GM21447 (cell line): ENCODE measurements around the gene B4GALNT1.

Experiments
- ATAC-seq: cut with Tn5 transposase; IDR thresholded peaks from one replicate; pipeline ENCODE4 v1.9.1; 2021; ENCODE audit not compliant: unreplicated experiment

B4GALNT1 gene

DNA sequence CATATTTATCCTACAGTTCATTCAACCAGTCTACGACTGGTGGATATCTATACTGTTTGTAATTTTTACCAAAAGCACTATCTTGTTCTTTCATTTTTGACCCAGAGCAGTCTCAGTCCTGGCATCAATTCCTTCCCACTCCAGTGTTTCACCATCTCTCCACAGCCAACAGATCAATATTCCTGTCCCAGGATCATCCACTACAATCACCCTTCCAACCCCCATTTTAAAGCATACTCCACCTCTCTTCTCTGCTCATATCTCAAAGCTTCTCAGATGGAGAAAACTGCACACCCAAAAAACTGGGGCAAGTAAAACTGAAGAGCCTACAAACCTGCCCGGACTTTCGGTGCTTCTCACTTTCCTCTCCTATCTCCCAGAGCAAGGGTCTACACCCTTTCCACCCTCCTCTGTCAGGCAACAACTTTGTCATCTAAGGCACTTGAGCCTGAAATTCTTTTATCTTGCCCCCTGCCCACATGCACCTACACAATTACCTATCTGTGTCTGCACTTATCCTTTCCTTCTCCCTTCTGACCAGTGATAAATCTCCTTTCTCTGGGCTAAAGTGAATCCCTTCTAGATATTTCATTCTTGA lies 46.1 kb downstream of the B4GALNT1 start:
- ATAC-seq = no peak

DNA sequence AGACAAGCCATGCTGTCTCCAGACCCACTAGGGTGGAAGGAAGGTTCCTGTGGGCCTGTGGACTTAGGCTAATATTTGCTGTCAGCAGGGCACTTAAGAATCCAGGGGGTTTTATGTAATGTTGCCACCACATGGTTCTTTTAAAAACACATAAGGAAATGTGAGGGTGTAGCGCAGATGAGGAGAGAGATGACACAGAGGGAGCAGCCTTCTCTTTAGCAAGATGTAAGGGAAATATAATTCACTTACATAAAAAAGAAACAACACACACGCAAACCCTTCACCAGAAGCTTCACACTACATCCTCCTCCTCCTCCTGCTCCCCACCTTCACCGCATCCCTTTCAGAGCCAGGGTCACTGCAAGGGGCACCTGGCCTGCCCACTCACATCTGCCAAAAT lies 46.9 kb downstream of the B4GALNT1 start:
- no peak for ATAC-seq

DNA sequence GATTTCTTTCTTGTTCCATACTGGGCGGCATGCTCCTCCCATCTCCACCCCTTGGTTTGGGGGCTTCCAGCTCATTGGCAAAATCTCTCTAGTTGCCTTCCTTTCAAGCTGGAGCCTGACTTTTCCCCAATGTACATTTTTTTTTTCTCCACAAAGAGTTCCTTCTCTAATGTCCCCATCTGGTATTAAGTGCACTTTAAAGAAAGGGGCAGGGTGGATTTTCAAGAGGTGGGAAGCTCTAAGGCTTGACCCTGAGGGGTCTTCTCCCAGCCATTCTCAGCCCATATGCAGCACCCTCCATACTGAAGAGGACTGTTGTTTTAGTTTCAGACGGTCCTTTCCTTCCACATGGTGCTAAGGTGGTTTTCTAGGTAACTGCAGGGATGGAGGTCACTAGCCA lies 47.8 kb downstream of the B4GALNT1 start:
- ATAC-seq = no peak

DNA sequence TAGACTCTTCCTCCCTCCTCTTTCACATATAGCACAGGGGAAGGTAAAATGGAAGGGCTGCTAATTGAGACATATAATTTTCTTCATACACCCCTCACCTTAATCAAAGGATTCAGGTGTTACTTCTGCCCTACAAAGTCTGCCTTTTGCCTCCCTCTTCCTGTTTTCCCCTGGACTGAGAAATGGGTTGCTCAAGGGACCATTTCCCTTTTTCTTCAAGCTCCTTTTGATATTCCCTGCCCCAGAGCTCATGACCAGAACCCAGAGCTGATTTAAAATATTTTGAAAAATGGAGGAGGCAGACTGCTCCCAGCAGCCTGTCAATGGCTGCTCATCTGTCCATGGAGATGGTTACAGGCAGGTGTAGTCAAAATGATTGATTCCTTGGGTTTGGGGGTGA lies 48.3 kb downstream of the B4GALNT1 start:
- ATAC-seq = no peak

DNA sequence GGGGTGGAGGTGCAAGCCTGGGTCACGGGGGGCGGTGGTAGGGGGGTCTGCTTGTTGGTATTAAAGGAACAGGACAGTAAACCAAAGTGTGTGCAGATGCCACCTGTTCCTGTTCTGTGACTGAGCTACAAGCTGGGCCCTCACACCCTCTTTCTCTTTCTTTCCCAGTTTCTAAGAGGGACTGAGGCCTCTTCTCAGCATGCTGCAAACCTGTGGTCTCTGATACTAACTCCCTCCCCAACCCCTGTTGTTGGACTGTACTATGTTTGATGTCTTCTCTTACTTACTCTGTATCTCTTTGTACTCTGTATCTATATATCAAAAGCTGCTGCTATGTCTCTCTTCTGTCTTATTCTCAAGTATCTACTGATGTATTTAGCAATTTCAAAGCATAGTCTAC lies 49.0 kb downstream of the B4GALNT1 start:
- ATAC-seq = no peak

DNA sequence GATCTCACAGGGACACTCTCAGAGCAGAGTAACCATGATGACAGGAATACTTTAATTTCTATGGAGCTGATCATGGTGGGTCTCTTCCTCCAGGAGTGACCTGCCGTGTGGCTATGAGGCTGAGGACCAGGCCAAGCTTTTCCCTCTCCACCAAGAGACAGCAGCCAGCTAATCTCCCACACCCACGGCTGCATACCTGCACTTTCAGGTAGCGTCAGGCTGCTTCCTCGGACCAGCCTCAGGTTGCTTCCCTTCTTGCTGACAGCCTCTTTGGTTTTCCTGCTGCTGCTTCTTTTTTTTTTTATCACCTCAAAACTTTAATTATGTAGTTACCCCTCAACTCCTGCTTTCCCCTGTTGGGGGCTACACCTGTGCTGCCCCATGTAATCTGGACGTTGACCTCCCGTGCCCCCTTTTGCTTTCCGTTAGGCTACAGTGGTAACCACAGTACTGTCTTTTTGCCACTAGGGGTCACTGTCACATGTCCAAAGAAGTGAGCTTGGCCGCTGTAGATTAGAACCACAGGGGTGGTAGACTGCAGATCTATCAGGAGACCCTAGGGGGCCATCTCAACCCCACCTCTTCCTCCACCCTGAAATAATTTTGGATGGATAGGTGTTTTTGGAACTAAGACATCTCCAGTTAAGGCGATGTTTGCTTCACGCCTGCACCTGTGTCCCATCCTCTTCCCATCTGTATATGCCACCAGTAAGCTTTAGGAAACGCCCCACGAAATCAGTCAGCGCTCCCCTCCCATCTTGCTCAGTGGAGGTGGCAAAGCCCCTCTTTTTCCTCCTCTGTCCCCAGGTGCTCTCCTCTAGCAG lies 49.8 kb downstream of the B4GALNT1 start:
- ATAC-seq = peak; percentile 94

DNA sequence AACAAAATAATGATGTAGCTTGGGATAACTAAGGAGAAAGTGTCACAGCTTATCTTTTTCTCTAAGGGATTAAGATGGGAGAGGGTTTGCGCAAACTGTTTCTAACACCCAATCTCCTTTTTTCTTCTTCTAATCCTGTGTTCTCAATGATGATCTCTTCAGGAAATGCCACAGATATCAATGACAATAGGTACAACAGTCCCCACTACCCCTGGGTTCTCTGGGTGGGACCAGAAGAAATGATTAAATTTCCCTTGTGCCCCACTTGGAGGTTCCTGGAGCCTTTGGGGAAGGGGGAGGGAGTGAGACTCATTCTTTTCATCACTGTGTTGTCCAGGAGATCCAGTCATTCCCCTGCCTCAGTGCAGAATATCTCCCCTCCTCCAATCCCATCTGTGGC lies 50.6 kb downstream of the B4GALNT1 start:
- no peak for ATAC-seq

DNA sequence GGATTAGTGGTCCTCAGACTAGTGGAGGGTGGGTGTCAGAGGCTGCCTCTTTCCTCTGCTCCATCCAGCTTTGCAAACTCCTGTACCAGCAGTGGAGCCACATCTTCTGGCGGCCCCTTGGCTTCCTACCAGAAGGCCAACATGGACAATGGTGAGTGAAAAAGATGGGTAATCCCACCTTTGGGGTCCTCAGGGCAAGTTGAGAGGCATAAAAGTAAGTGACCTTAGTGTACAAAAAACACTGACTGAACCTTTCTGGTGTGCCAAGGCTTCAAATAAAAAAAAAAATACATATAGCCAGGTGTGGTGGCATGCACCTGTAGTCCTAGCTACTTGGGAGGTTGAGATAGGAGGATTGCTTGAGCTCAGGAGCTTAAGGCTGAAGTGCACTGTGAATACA lies 51.2 kb downstream of the B4GALNT1 start:
- no peak for ATAC-seq

DNA sequence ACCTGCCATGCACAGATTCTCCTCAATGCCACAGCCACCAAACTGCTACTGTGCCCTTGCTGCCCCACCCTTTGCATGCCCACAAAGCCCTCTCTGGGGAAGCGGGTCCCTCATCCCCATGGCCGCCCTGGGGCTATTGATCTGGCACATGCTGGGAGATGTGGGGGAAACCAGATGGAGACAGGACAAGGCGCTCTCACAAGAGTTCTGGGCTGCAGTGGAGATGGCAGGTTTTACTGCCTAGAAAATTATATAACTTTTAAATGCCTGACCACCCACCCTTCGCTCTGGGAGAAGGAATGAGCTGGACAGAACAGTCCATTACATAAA lies 52.6 kb downstream of the B4GALNT1 start:
- no peak for ATAC-seq

DNA sequence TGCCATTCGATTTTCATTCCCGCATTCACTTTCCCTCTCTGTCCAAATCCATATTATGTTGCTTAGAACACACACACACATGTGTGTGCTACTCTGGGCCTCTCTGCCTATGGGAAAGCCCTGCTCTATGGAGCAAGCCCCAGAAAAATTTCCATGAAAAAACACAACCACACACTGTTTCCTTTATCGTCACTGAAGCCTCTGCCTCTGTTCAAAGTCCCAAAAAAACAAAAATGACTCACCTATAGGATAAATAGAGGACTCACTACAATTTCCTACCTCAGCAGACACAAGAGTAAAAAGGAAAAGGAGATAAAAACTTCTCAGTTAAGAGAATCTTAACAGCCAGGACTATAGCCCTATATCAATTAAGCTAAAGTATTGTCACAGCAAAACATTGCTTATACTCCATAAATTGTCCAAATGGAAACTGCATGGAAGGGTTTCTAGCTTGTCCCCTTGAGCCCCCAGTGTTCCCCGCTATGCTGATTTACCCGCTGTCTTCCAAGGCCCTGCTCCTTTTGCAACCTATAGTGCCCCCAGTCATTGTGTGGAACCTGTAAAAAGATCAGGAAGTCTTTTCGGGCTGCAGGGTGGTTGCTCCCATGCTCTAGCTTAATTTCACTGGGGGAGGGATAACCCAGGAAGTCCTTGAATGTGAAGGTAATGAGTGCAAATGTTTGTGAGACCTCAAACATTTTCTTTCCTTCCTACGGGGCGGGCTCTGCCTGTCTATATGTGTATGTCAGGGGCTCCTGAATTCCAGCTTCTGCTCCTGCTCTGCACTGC lies 53.1 kb downstream of the B4GALNT1 start:
- ATAC-seq = no peak

DNA sequence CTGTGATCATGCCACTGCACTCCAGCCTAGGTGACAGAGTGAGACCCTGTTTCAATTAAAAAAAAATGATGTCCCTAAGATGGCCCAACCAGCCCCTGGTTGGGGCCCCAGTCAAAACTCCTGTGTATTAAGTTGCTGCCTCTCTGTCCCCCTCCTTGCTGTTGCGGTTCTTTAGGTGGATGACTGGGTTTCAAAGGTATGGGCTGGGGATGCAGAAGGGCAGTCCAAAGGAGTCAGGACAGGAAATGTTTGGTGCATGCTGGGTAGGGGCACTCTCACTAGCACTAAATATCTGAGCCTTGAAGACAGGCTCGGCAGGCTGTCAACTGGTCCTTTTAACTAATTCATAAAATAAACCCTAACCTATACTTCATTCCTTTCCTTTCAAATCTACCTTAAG lies 54.0 kb downstream of the B4GALNT1 start:
- ATAC-seq = no peak

DNA sequence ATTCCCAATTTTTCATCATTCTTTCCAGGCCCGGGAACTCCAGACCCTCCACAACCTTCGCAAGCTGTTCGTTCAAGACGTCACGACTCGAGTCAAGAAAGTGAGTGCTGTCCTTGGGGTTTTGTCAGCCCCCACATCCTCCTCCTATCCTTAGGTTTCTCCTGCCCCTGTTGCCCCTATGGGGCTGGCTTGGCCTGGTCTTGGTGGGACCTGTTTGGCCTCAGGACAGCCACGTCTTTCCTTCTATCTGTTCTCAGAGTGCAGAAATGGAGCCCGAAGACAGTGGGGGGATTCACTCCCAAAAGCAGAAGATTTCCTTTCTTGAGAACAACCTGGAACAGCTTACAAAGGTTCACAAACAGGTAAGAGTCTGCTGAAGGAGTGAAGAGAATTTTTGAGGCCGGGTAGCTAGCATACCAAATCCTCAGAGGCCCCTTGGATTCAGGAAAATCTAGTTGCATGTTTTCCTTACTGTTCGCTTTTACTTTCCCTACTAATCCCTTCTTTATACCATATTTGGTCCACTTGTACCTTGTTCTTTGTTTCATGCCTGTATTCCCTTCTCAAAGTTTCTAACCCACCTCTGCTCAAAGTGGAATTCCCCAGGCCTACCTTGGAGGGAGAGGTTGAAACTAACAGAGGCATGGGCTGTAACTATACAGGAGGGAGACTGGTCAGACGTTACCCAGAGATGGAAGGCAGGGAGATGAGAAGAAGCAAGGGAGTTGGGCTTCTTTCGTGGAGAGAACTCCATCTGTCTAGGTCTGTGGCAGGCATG lies 54.8 kb downstream of the B4GALNT1 start:
- ATAC-seq = no peak

DNA sequence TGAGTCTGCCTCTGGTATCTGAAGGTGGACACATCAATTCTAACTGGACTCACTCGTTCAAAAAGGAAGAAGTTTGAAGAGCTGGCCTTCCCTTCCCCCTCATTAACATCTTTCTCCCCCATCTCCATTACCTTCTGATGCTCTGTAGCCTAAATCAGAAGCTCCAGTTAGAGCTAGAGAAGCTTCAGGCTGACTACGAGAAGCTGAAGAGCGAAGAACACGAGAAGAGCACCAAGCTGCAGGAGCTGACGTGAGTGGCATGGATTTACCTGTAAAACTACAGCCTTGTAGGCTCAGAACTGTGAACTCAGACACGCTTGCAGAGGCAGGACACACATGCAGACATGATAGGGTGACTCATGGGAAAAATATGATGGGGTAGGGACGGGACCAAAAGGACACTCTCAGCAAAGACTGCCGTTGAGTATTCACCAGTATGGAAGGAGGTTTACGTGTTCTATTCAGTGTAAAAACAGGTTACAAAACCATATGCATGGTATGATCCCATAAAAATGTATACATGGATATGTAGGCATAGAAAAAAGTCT lies 56.3 kb downstream of the B4GALNT1 start:
- ATAC-seq = no peak
